ENCODE measurements around the gene CX3CL1.

DNA sequence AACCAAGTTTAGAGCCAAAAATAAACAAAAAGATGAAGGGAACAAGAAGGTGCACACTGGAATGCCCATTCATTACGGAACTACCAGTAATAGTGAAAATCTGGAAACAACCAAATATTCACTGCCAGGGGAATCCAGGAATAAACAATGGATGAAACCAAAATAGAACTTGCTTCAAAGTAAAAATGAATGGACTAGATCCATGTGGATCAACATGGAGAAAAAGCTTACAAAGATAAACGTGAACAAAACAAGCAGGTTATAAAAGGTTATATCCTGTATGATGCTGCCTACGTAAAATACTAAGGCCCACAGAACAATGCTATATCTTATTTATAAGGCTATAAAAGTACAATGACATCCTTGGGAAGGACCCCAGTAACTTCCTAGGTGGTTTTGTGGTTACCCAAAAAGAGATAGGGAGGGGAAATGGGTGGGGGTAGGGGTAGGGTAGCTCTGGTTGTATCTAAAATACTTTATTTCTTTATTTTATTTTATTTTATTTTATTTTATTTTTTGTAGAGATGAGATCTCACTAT is 26.6 kb upstream of the CX3CL1 start:
- TF ChIP-seq, protein P1, sequence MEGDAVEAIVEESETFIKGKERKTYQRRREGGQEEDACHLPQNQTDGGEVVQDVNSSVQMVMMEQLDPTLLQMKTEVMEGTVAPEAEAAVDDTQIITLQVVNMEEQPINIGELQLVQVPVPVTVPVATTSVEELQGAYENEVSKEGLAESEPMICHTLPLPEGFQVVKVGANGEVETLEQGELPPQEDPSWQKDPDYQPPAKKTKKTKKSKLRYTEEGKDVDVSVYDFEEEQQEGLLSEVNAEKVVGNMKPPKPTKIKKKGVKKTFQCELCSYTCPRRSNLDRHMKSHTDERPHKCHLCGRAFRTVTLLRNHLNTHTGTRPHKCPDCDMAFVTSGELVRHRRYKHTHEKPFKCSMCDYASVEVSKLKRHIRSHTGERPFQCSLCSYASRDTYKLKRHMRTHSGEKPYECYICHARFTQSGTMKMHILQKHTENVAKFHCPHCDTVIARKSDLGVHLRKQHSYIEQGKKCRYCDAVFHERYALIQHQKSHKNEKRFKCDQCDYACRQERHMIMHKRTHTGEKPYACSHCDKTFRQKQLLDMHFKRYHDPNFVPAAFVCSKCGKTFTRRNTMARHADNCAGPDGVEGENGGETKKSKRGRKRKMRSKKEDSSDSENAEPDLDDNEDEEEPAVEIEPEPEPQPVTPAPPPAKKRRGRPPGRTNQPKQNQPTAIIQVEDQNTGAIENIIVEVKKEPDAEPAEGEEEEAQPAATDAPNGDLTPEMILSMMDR (IDR thresholded peaks at IDR 0.05): no peak
- TF ChIP-seq POLR2A (IDR thresholded peaks at IDR 0.05): no peak

All from uterus (tissue), 2 donors.